NCI-H2227 (cell line): Measurements from ENCODE around the gene TRAP1.

ENCODE experiments used
- DNase-seq: peaks from one replicate; lab custom pipeline; 2025; ENCODE audit not compliant: unreplicated experiment; lab: John Stamatoyannopoulos, UW

TRAP1 gene

DNA sequence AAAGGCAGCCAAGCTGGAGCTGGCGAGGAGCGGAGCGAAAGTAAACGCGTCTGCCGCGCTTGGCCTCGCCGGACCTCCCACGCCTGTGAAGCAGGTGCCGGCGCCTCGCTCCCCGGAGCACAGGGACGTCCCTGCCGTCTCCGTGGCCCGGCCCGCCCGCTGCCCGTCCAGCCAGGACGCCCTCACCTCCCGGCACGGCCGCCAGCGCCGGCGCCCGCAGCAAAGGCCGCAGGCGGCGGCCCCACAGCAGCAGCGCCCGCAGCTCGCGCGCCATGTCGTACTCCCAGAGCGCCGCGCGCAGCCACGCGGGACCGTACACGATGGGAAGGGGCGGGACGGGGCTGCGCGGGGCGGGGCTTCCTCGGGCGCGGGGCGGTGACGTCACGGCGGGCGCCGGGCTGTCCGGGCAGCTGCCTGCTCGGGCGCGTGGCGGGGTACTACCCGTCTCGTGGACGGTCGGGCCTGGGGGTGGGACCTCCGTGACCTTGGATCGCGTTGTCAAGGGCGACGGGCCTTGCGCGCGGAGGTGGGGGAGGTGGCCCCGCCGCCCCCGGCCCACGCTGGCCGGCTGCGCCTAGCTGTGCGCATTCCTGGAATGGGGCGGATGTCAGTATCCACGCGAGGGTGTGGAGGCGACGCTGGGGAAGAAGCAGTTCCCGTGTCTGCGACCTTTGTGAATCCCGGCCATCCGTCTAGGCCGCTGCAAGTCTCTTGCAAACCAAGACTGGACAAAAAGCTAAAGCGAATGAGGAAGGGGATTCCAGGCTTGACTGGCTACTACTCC, at the start of gene TRAP1:
TRAP1 (minus strand) TSS at position 290 of the 784 bp plus-strand sequence; CDS start at position 274, 16 bp downstream.
- DNase-seq, result peak; percentile 91

DNA sequence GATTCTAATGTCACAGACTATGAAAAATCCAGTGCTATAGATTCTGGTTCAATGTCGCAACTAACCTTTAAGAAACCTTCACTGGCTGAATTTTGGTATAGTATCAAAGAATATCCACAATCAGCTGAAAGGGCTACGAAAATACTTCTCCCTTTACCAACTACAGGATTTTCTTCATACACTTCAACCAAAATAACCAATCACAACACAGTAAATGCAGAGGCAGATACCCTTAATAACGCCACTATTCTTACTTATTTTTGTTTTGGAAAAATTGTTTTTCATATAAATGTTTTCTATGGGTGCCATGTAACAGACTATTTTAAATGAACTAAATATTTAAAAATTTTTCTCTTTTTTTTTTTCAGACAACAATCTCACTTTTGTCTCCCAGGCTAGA, 48.9 kb upstream of the TRAP1 start:
- DNase-seq, result no peak

DNA sequence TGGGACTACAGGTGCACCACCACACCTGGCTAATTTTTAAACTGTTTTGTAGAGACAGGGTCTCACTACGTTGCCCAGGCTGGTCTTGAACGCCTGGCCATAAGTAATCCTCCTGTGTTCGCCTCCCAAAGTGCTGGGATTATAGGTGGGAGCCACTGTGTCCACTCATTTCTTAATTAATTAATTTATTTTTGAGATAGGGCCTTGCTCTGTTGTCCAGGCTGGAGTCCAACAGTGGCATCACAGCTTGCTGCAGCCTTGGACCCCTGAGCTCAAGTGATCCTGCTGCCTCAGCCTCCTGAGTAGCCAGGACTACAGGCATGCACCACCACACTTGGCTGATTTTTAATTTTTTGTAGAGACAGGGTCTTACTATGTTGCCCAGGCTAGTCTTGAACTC, 47.1 kb upstream of the TRAP1 start:
- no peak for DNase-seq

DNA sequence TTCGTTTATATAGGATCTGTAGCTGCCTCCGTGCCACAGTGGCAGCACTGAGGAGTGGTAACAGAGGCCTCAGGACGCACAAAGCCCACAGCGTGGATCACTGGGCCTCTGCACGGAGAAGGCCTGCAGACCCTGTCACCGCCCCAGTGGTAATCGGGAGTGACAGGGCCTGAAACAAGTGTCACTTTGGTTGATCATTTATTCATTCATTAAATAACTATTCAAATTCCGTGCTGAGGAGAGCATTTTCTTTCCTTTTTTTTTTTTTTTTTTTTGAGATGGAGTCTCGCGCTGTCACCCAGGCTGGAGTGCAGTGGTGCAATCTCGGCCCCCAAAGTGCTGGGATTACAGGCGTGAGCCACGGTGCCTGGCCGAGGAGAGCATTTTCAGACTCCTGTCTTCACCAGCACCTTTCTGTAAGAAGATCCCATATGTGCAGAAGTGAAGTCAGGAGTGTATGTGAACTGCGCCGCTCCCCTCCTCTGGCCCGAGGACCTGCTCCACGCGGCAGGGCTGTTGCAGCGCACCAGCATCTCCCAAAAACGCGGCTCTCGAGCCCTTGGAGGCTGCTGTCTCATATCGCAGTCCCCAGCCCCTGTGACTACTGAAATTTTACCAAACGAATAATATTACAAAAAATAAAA, 44.9 kb upstream of the TRAP1 start:
- no peak for DNase-seq

DNA sequence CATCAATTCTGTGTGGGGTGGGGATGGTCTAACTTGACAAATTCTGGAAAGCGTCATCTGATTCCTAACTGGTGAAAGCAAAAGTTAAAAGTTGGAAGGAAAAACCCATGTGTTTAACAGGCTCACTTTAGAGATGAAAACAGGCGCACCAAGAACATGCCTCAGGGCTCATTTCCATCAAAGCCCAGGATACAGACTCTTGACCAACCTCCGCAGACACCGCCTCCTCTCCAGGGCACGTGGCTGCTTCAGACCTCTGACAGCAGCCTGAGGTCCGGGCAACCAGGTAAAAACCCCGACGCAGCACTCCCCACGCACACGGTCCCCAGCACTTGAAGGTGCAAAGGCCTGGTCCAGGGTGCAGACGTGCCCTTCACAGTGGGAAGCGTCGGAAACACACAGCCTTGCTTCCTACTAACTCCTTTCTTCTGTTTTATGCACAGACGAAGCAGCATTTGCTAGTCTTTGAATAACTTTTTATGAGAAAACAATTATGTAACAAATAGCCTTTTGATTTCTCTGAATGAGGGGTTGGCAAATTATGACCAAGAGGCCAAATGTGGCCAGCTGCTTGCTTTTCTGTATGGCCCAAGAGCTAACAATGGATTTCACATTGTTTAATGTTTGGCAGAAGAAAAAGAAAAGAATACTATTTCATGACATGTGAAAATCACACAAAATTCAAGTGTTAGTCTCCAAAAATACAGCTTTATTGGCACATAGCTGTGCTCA, 44.2 kb upstream of the TRAP1 start:
- no peak for DNase-seq

DNA sequence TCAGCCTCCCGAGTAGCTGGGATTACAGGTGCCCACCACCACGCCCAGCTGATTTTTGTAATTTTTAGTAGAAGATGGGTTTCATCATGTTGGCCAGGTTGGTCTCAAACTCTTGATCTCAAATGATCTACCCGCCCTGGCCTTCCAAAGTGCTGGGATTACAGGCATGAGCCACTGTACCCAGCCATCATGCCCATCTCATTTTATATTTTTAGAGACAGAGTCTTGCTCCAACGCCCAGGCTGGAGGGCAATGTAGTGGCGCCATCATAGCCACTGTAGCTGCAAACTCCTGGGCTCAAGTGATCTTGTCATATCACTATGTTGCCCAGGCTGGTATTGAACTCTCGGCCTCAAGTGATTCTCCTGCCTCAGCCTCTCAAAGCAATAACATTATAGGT, 43.2 kb upstream of the TRAP1 start:
- no peak for DNase-seq

DNA sequence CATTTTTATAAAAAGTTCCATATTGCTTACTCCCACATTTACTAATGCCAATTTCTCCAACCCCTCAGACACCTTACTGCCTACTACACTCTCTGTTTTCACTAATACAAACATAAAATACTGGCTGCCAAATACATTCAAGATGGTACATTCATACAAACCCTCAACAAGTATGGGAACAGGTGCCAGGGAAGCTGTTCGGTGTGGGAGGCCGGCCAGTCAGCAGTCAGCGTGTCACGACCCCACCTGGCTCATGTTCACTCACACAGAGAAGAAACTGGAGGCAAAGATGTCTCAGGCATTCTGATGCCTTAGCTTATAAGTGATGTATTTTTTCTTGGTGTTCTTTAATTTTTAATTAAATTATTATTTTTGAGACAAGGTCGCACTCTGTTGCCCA, 42.4 kb upstream of the TRAP1 start:
- DNase-seq, result no peak

DNA sequence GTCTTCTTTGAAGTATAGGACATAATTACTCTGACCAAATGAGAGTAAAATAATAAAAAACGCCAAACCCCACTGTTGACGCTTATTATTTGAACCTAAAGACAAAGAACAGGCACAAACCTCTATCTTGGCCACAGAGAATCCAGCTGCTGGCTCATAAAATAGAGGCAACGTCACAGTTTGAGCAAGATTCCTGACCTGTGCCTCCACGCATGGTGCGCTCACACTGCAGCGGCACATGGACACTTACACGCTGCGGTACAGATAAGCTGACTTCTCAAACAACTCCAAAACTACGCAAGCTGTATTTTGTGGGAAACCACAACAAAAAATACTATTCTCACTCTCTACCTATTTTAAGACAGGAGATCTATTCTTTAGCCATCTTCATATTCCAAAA, 38.8 kb upstream of the TRAP1 start:
- no peak for DNase-seq

DNA sequence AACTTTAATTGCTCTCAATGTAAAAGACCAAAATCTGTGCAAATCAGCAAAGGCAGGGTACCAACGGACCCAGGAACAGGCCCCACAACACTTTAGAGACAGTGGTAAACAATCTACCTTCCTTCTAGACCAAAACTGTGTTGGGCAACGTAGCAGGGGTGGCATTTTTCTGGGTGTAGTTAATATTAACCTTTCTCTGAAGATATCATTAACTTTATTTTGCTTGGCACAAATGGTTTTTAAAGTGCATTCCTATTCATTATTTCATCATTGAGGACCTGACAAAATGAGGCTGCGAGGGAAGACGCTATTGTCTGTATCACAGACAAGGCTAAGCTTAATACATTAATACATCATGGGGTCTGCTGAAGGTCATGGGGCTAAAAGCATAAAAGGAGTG, 37.9 kb upstream of the TRAP1 start:
- no peak for DNase-seq

DNA sequence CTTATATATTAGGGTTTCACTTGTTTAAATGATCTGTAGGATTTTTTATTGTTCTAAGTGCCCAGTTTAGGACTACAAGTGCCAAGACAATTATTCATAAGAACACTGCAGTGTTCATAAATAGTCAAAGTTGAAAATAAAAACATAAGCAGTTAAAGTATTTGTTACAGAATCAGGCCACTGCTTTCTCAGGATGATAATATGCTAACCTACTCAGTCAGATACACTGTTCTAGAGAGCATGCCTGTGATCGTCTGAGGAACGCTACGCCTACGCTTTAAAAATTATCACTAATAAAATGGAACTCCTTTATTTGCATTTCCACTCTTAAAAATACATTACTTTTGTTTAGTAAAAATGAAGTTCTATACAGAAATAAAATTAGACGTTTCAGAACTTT, 37.4 kb upstream of the TRAP1 start:
- DNase-seq, result no peak

DNA sequence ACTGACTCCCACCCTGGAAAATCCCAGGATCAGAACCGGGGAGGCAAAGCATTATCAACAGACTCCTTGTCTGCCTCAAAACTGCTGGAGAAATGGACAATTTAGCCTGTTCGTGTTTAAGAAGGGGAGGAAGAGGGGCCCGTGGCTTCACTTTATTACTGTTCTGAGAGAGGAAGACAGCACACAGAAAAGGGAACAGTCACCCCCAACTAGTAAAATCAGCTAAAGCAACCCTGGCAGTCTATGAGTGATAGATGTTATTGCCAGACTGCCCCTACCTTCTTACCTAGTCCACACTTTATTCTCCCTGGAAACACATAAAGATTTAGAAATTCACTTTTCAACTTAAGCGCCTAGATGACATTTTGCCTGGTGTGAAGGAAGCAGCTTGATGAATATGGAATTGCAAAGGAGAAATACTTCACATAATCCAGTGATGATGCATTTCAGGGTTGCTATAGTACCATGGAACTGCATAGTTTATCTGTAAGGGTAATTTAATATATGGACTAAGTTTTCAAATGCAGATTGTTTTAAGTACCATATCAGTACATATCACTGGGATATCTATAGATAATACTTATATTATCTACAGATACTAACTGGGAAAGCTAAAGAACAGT, 36.9 kb upstream of the TRAP1 start:
- DNase-seq, result no peak

DNA sequence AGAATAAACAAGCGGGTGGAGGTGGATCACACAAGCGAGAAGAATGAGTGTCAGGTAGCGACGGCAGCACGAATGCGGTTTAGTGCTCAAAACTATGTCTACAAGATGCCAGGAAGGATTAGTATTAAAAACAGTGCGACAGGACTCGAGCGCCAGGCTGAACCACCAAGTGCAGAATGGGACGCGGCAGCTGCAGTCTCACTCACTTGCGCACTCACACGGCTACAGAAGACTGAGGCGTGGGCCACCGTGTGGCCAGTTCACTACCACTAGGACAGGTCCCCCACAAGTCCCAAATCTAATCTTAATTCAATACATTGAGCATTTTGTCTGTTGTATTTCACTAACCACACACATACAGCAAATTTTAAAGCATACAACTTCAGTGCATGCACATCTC, 35.7 kb upstream of the TRAP1 start:
- DNase-seq, result no peak

DNA sequence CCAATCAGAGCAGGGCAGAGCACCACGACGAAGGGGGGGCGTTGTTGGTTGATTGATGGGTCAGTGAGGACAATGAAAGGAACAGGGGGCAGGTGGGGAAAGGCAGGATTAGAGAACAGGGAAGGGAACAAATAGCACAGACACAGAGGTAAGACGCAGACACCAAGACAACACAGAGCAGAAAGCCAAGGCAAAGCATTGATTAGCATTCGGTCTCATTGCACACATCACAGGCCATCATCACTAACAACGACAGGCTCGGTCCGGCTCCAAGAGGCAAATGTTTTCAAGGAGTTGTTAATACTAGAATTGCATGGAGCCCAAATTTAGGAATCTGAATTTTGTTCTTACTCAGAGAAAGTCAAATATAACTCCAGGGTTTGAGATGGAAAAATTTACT, 34.6 kb upstream of the TRAP1 start:
- DNase-seq, result no peak

DNA sequence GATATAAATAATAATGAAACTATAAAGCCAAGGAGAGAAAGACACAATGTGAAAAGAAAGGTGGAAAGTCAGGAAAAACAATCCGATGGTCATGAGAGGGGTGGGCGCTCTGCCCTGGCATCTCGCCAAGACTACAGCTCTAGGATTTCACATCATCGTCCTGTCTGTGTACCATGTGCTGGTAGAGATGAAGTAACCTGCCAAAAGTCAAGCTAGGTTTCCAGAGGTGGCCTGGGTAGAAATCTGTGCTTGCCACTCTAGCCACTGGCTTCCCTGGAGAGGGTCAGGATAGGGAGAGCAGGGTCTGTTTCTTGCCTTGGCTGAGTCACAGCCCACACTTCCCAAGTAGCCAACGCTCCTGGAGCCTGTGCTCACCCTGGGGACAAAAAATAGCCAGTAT, 31.0 kb upstream of the TRAP1 start:
- no peak for DNase-seq

DNA sequence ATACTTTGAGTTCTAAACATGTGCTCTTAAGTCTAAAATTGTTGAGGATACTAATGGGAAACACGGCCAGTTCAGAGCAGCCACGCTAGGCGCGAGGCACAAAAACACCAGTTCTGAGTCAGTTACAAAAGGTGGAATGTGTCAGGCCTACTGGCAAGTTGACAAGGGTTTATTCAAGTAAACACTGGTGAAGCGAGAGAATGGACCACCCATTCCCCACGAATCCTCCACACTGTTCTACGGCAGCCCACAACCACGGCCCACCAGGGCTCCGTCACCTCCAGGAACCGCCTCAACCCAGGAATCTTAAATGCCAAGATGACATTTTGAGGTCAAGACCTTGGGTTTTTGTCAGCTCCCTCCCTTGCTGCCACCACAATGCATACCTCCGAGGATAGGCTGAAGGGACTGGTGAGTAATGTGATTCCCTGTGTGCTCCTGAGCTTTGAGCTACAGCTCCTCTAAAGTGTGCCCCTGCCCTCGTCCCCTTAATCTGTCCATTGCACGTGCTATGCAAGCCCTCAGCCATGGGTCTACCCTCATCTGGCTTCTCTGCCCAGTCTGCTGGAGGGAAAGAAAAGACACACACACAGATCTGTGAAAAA, 28.5 kb upstream of the TRAP1 start:
- no peak for DNase-seq

DNA sequence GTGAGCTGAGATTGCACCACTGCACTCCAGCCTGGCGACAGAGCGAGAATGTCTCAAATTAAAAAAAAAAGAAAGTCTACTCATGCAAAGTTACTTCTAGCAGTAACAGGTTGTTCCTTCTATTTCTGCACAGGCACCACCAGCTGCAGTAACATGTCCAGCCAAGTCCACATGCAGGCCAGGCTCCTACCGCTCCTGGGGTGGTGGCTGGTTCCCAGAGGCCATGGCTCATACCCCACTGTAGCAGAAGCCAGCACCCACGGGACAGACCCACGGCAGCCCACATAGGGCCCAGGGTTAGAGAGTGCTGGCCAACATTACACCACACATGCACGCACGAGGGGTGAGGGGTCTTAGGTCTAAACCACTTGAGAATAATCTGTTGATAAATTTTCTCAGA, 26.7 kb upstream of the TRAP1 start:
- DNase-seq, result no peak

DNA sequence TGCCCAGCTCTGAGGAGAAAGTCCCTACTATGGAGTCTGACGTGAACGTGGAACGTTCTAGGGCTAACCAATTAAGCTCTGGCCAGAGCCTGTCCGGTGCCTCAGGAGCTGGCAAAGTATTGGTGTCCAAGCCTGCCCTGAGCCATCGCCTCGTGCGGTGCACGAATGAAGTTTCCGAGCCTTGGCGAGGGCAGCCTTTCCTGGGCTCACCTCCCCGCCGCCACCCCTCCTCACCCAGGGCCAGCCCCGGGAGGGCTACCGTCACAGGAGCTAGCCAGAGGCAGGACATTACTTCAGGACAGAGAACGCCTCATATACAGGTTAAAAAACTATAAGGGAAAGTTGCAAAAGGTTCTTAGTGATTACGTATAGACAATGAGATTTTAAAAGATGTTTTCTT, 23.6 kb upstream of the TRAP1 start:
- no peak for DNase-seq

DNA sequence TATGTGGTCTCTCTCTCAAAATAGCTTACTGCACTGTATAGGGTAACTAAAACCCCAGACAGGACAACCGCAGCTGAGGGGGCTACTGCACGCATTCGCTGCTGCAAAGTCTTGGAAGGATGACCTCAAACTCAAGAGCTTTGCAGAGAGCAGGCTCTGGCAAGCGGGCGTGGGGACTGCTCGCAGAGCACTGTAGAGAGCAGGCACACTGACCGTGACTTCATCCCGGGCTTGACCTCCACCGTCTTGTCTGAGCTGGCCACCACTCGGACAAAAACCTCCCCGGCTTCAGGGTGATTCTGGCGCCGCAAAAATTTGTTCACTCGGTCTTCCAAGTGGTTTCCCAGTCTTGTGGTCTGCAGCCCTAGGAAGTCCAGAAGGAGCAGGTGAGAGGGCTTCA, 22.9 kb upstream of the TRAP1 start:
- DNase-seq, result no peak

DNA sequence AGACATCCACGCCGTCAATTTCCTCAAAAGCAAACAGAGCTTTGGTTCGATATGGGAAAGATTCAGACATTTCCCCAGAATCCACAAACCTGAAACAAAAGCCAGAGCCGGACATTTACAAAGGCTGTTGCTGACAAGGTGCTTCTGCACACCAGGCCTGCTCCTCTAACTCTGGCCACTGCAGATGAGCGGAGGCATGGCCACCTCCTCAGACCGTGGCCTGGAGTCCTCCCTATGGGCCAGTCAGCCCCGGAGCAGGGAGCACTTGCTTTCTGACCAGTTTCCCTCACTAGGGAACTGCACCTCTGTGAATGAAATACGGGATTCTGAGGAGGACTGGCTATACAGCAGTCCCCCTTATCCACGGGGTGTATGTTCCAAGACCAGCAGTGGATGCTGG, 22.3 kb upstream of the TRAP1 start:
- DNase-seq, result no peak

DNA sequence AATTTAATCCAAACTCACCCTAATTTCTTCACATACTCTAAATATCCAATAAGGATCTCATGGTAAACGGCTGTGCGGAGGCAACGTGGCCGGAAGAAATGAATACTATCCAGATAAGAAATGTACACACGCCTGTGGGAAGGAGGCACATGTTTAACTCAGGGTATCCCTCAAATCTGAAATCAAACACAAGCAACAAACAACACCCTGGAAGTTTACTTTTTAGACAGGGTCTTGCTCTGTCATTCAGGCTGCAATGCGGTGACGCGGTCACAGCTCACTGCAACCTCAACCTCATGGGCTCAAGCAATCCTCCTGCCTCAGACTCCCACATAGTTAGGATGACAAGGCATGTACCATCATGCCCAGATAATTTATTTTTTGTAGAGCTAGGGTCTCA, 21.2 kb upstream of the TRAP1 start:
- DNase-seq, result no peak

DNA sequence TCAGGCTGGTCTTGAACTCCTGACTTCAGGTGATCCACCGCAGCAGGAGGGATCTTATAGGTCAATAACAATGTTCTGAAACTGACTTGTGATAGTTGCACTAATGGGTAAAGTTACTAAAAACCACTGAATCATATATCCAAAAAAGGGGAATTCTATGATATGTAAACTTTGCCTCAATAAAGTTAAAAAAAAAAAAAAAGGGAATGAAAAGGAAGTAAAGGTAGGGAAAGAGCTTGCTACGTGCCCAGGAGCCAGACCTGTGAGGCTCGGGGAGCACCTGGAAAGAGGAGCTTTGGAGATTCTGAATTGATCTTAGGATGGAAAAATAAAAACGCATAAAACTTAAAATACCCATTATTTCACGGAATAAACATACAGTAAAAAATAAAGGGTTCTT, 20.8 kb upstream of the TRAP1 start:
- DNase-seq, result no peak
